Osteoblast (primary cell): Measurements from ENCODE around the gene PSME2. TPM values are rescaled to one million over a fixed set of nuclear protein-coding genes. Genes with fewer than 3 reads are reported as not detected.

Source experiments
- DNase-seq: peaks from one replicate; pipeline ENCODE4 v3.0.0; 2011; ENCODE audit warnings: low spot score, mixed read lengths; ENCODE audit not compliant: insufficient read length; ENCODE audit errors: missing footprints
- H2AFZ ChIP-seq: 2 replicates; pipeline ENCODE4 v1.6.0; 2011; ENCODE audit warnings: mild to moderate bottlenecking, low read length
- H3K27ac ChIP-seq: 2 replicates; pipeline ENCODE4 v1.5.1; 2011; ENCODE audit warnings: mild to moderate bottlenecking, low read depth, low read length, moderate library complexity
- H3K27me3 ChIP-seq: 2 replicates; pipeline ENCODE4 v1.6.0; 2012; ENCODE audit warnings: mild to moderate bottlenecking, control low read depth, inconsistent platforms, low read length, moderate library complexity; ENCODE audit not compliant: insufficient read depth
- H3K36me3 ChIP-seq: 2 replicates; pipeline ENCODE4 v1.5.1; 2011; ENCODE audit warnings: mild to moderate bottlenecking, low read length, control low read depth, moderate library complexity; ENCODE audit not compliant: insufficient read depth
- H3K4me1 ChIP-seq: 2 replicates; pipeline ENCODE4 v1.5.1; 2011; ENCODE audit warnings: mild to moderate bottlenecking, low read length, control low read depth, moderate library complexity; ENCODE audit not compliant: insufficient read depth
- H3K4me2 ChIP-seq: 2 replicates; pipeline ENCODE4 v1.6.0; 2011; ENCODE audit warnings: mild to moderate bottlenecking, low read length; ENCODE audit not compliant: insufficient read depth
- H3K4me3 ChIP-seq: fragments of 200-600 bp; sonication (generic); 3 replicates; pipeline ENCODE4 v1.5.1; 2012; ENCODE audit warnings: mild to moderate bottlenecking, low read length, inconsistent platforms; ENCODE audit not compliant: insufficient read depth
- H3K79me2 ChIP-seq: 2 replicates; pipeline ENCODE4 v1.6.0; 2012; ENCODE audit warnings: mild to moderate bottlenecking, low read length, control low read depth, inconsistent platforms; ENCODE audit not compliant: insufficient read depth
- H3K9me3 ChIP-seq: 2 replicates; pipeline ENCODE4 v1.5.1; 2011; ENCODE audit warnings: low read depth, low read length, control low read depth
- H4K20me1 ChIP-seq: 2 replicates; pipeline ENCODE4 v1.6.0; 2012; ENCODE audit warnings: mild to moderate bottlenecking, low read length, control low read depth; ENCODE audit not compliant: insufficient read depth
- total RNA-seq: library from RNA; depleted of rRNA; stranded (reverse); fragments of >200 nt; gene quantifications from 2 replicates; pipeline ENCODE4 v1.2.3, GENCODE V29; 2012
- TF ChIP-seq, protein P1 (sequence below): IDR thresholded peaks from 2 replicates; pipeline ENCODE4 v1.5.1; 2011; ENCODE audit warnings: mild to moderate bottlenecking, low read depth, low read length, moderate library complexity; ENCODE audit errors: extremely low read depth

The PSME2 gene
- total RNA-seq, 1 donor, result 55.7 TPM

DNA sequence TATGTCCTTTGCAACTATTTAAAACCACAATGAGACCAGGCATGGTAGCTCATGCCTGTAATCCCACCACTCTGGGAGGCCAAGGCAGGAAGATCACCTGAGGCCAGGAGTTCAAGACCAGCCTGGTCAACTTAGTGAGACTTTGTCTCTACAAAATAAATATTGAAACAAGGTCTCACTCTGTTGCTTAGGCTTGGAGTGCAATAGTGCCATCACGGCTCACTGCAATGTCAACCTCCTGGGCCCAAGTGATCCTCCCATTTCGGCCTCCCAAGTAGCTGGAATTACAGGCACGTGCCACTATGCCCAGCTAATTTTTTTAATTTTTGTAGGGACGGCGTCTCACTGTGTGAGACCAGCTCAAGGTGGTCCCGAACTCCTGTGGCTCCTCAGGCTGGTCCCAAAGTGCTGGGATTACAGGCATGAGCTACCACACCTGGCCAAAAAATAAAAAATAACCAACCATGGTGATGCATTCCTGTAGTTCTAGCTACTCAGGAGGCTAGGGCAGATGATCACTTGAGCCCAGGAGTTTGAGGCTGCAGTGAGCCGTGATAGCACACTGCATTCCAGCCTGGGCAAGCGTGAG, 16.9 kb downstream of the PSME2 start:
- no peaks in the 10 kb centered on the region for H3K36me3 ChIP-seq
- H3K4me3 ChIP-seq, result no peak overlapping the region
- H3K79me2 ChIP-seq, result no peaks in the 10 kb centered on the region
- no peaks in the 10 kb centered on the region for H4K20me1 ChIP-seq
- H3K4me2 ChIP-seq, result no peak overlapping the region
- no peaks in the 10 kb centered on the region for H3K27me3 ChIP-seq
- H2AFZ ChIP-seq, result no peak overlapping the region
- TF ChIP-seq, protein P1, sequence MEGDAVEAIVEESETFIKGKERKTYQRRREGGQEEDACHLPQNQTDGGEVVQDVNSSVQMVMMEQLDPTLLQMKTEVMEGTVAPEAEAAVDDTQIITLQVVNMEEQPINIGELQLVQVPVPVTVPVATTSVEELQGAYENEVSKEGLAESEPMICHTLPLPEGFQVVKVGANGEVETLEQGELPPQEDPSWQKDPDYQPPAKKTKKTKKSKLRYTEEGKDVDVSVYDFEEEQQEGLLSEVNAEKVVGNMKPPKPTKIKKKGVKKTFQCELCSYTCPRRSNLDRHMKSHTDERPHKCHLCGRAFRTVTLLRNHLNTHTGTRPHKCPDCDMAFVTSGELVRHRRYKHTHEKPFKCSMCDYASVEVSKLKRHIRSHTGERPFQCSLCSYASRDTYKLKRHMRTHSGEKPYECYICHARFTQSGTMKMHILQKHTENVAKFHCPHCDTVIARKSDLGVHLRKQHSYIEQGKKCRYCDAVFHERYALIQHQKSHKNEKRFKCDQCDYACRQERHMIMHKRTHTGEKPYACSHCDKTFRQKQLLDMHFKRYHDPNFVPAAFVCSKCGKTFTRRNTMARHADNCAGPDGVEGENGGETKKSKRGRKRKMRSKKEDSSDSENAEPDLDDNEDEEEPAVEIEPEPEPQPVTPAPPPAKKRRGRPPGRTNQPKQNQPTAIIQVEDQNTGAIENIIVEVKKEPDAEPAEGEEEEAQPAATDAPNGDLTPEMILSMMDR, result no peak
- no peak overlapping the region for H3K27ac ChIP-seq
- no peak for DNase-seq
- H3K9me3 ChIP-seq, result no peaks in the 10 kb centered on the region
- no peaks in the 10 kb centered on the region for H3K4me1 ChIP-seq

GRCh38 chr14:24127673-24128072, 18.7 kb downstream of the PSME2 start:
- Histone ChIP-seq H3K4me2 (no peak overlapping the region), H4K20me1 (no peaks in the 10 kb centered on the region), H3K27ac (no peak overlapping the region), H3K4me3 (no peak overlapping the region), H3K27me3 (no peaks in the 10 kb centered on the region), H3K79me2 (no peaks in the 10 kb centered on the region), H2AFZ (no peak overlapping the region), H3K4me1 (no peaks in the 10 kb centered on the region), H3K36me3 (peaks cover 14% of the 10 kb centered on the region), H3K9me3 (no peaks in the 10 kb centered on the region)
- DNase-seq, result no peak
- TF ChIP-seq, protein P1, result no peak

DNA sequence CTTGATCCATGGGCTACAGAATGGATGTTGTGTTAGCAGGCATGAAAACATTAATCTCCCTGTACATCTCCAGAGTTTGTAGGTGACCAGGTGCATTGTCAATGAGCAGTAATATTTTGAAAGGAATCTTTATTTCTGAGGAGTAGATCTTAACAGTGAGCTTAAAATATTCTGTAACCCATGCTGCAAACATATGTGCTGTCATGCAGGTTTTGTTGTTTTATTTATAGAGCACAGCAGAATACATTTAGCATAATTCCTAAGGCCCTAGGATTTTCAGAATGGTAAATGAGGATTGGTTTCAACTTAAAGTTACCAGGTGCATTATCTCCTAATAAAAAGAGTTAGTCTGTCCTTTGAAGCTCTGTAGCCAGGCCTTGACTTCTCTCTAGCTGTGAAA, 19.5 kb downstream of the PSME2 start:
- Histone ChIP-seq H3K4me2 (no peak overlapping the region), H4K20me1 (no peaks in the 10 kb centered on the region), H3K36me3 (peaks cover 17% of the 10 kb centered on the region), H3K4me3 (no peak overlapping the region), H2AFZ (no peak overlapping the region), H3K27ac (no peak overlapping the region), H3K79me2 (no peaks in the 10 kb centered on the region), H3K27me3 (no peaks in the 10 kb centered on the region), H3K4me1 (no peaks in the 10 kb centered on the region), H3K9me3 (no peaks in the 10 kb centered on the region)
- no peak for DNase-seq
- TF ChIP-seq, protein P1, result no peak

GRCh38 chr14:24123424-24124417, 22.7 kb downstream of the PSME2 start:
- Histone ChIP-seq H3K4me1 (no peaks in the 10 kb centered on the region), H3K79me2 (no peaks in the 10 kb centered on the region), H3K4me3 (no peak overlapping the region), H2AFZ (no peak overlapping the region), H3K27me3 (no peaks in the 10 kb centered on the region), H3K4me2 (no peak overlapping the region), H4K20me1 (no peaks in the 10 kb centered on the region), H3K9me3 (no peaks in the 10 kb centered on the region), H3K36me3 (peaks cover 42% of the 10 kb centered on the region), H3K27ac (no peak overlapping the region)
- DNase-seq, result no peak
- TF ChIP-seq, protein P1, result no peak
